Thyroid gland (tissue), 4 donors: ENCODE measurements around the gene C2CD2.

ENCODE experiments used
- CTCF ChIP-seq, 6 experiments: fragments of 200-600 bp in 3 of 6; fragments of 450-650 bp in 3 of 6; sonication (generic) in 3 of 6; IDR thresholded peaks; one replicate each; pipeline ENCODE4 v1.5.1; 2016 to 2019; ENCODE audit warnings: antibody characterized with exemption in 6 of 6, mild to moderate bottlenecking in 2 of 6, inconsistent platforms in 1 of 6, moderate library complexity in 1 of 6
- POLR2A ChIP-seq, 2 donors: fragments of 450-650 bp; IDR thresholded peaks; one replicate each; pipeline ENCODE4 v1.6.1; 2017; ENCODE audit warnings: antibody characterized with exemption in 2 of 2, mild to moderate bottlenecking in 2 of 2, moderate library complexity in 1 of 2

- no peak for TF ChIP-seq CTCF (IDR thresholded peaks at IDR 0.05)
- TF ChIP-seq POLR2A (IDR thresholded peaks at IDR 0.05), result no peak
These were observed 65.0 kb downstream of the C2CD2 start for GRCh38 chr21:41888749-41889376.
